ENCODE data around the gene PYGB. TPM values are rescaled to one million over a fixed set of nuclear protein-coding genes. Genes with fewer than 3 reads are reported as not detected.
"Not testable (repeated sequence)": the region's sequence is repeated elsewhere in the genome, so short reads cannot be mapped to it uniquely, and the experiment has no call there.

PYGB gene
- total RNA-seq, 1 donor from 2014 or later: 61.1 TPM

GRCh38 chr20:25258828-25259227, 10.9 kb downstream of the PYGB start:
- peaks cover 29% of the 10 kb centered on the region for H3K4me1 ChIP-seq
- TF ChIP-seq CTCF (IDR thresholded peaks at IDR 0.05): no peak
- H3K36me3 ChIP-seq: peaks cover 23% of the 10 kb centered on the region
- no peak overlapping the region for H3K4me3 ChIP-seq
- no peak overlapping the region for H3K27ac ChIP-seq
- DNase-seq (no peak), ATAC-seq (no peak)
- H3K27me3 ChIP-seq: no peaks in the 10 kb centered on the region
- no peaks in the 10 kb centered on the region for H3K9me3 ChIP-seq
- intact Hi-C loops (cut with DNase I): no loop called here

GRCh38 chr20:25259358-25259757, 11.5 kb downstream of the PYGB start:
- H3K27me3 ChIP-seq: no peaks in the 10 kb centered on the region
- no peaks in the 10 kb centered on the region for H3K9me3 ChIP-seq
- no peak overlapping the region for H3K4me3 ChIP-seq
- intact Hi-C loops (cut with DNase I): no loop called here
- no peak overlapping the region for H3K27ac ChIP-seq
- no peak for TF ChIP-seq CTCF (IDR thresholded peaks at IDR 0.05)
- no peak for ATAC-seq
- H3K36me3 ChIP-seq: peaks cover 23% of the 10 kb centered on the region
- peaks cover 29% of the 10 kb centered on the region for H3K4me1 ChIP-seq
- DNase-seq: no peak

GRCh38 chr20:25259788-25260254, 11.9 kb downstream of the PYGB start:
- TF ChIP-seq CTCF (IDR thresholded peaks at IDR 0.05): no peak
- ATAC-seq (no peak), DNase-seq (no peak)
- Histone ChIP-seq H3K4me3 (no peak overlapping the region), H3K4me1 (peaks cover 29% of the 10 kb centered on the region), H3K36me3 (peaks cover 23% of the 10 kb centered on the region), H3K27ac (no peak overlapping the region), H3K9me3 (no peaks in the 10 kb centered on the region), H3K27me3 (no peaks in the 10 kb centered on the region)
- intact Hi-C loops (cut with DNase I): no loop called here

GRCh38 chr20:25260770-25261437, 13.0 kb downstream of the PYGB start:
- DNase-seq; ATAC-seq; H3K9me3 ChIP-seq; H3K4me3 ChIP-seq; H3K27ac ChIP-seq; intact Hi-C loops (cut with DNase I); H3K27me3 ChIP-seq: not testable (repeated sequence)
- Histone ChIP-seq H3K4me1 (peaks cover 21% of the 10 kb centered on the region), H3K36me3 (peaks cover 23% of the 10 kb centered on the region)

GRCh38 chr20:25269057-25269832, 21.4 kb downstream of the PYGB start:
- H3K4me3 ChIP-seq: no peak overlapping the region
- TF ChIP-seq CTCF (IDR thresholded peaks at IDR 0.05): no peak
- peaks cover 48% of the 10 kb centered on the region for H3K36me3 ChIP-seq
- peak; percentile 10 for DNase-seq
- intact Hi-C loops (cut with DNase I): no loop called here
- no peaks in the 10 kb centered on the region for H3K9me3 ChIP-seq
- no peaks in the 10 kb centered on the region for H3K4me1 ChIP-seq
- no peak overlapping the region for H3K27ac ChIP-seq
- no peaks in the 10 kb centered on the region for H3K27me3 ChIP-seq
- ATAC-seq: no peak

- intact Hi-C loops (cut with DNase I): no loop called here
- no peaks in the 10 kb centered on the region for H3K4me1 ChIP-seq
- no peak for TF ChIP-seq CTCF (IDR thresholded peaks at IDR 0.05)
- no peaks in the 10 kb centered on the region for H3K27me3 ChIP-seq
- H3K4me3 ChIP-seq: no peak overlapping the region
- DNase-seq (peak; percentile 51), ATAC-seq (no peak)
- no peaks in the 10 kb centered on the region for H3K9me3 ChIP-seq
- peaks cover 53% of the 10 kb centered on the region for H3K36me3 ChIP-seq
- no peak overlapping the region for H3K27ac ChIP-seq
Observed at GRCh38 chr20:25269833-25270170, 21.9 kb downstream of the PYGB start.
